Large intestine (tissue), 3 donors: ENCODE data around the gene FAM171A2. TPM values are rescaled to one million over a fixed set of nuclear protein-coding genes. Genes with fewer than 3 reads are reported as not detected.
A peak's percentile ranks its signal among the peaks of the same experiment; 100 is the strongest.

Experiments
- DNase-seq, 2 donors: peaks; one replicate each; pipeline versions ENCODE4 v3.0.0 to v3.0.0-alpha.2; 2013
- H3K27ac ChIP-seq: one replicate; pipeline ENCODE4 v1.5.1; 2013; ENCODE audit warnings: low read length
- H3K27me3 ChIP-seq: 2 replicates; pipeline ENCODE4 v1.6.1; 2013; ENCODE audit warnings: low read length; ENCODE audit not compliant: control insufficient read depth, insufficient read depth
- H3K36me3 ChIP-seq: 2 replicates; pipeline ENCODE4 v1.6.1; 2013; ENCODE audit warnings: low read length; ENCODE audit not compliant: control insufficient read depth, insufficient read depth
- H3K4me1 ChIP-seq: one replicate; pipeline ENCODE4 v1.6.1; 2013; ENCODE audit warnings: low read length; ENCODE audit not compliant: control insufficient read depth, insufficient read depth
- H3K4me3 ChIP-seq: one replicate; pipeline ENCODE4 v1.5.1; 2013; ENCODE audit warnings: low read length
- H3K9me3 ChIP-seq: one replicate; pipeline ENCODE4 v1.6.1; 2013; ENCODE audit warnings: mild to moderate bottlenecking, low read depth, low read length, moderate library complexity; ENCODE audit not compliant: control insufficient read depth
- WGBS: methylation state at CpG from one replicate; pipeline ENCODE4 v1.1.5; 2013; ENCODE audit warnings: low lambda C conversion rate; ENCODE audit not compliant: insufficient coverage; 5-methylcytosine and 5-hydroxymethylcytosine counted together
- polyA plus RNA-seq: library from polyadenylated mRNA; unstranded; fragments of 120-200 nt; gene quantifications from one replicate; pipeline ENCODE4 v1.2.1, GENCODE V29; 2013

FAM171A2 gene
- polyA plus RNA-seq, 1 donor = 6.5 TPM

- H3K27me3 ChIP-seq = peaks cover 20% of the 10 kb centered on the region
- H3K36me3 ChIP-seq = no peaks in the 10 kb centered on the region
- WGBS = no CpG with 5 or more reads among the region's 5 CpGs
- DNase-seq = no peak
- H3K4me1 ChIP-seq = peaks cover 10% of the 10 kb centered on the region
- H3K27ac ChIP-seq = no peak overlapping the region
- H3K4me3 ChIP-seq = no peak overlapping the region
- no peaks in the 10 kb centered on the region for H3K9me3 ChIP-seq
Observed at GRCh38 chr17:44360826-44361225, 2.8 kb downstream of the FAM171A2 start.

- peaks cover 3% of the 10 kb centered on the region for H3K36me3 ChIP-seq
- no peak for DNase-seq
- H3K4me1 ChIP-seq = peaks cover 10% of the 10 kb centered on the region
- H3K4me3 ChIP-seq = no peak overlapping the region
- H3K27me3 ChIP-seq = peaks cover 20% of the 10 kb centered on the region
- H3K9me3 ChIP-seq = no peaks in the 10 kb centered on the region
- no peak overlapping the region for H3K27ac ChIP-seq
- no CpG with 5 or more reads among the region's 6 CpGs for WGBS
Observed at GRCh38 chr17:44360144-44360533, 3.5 kb downstream of the FAM171A2 start.

DNA sequence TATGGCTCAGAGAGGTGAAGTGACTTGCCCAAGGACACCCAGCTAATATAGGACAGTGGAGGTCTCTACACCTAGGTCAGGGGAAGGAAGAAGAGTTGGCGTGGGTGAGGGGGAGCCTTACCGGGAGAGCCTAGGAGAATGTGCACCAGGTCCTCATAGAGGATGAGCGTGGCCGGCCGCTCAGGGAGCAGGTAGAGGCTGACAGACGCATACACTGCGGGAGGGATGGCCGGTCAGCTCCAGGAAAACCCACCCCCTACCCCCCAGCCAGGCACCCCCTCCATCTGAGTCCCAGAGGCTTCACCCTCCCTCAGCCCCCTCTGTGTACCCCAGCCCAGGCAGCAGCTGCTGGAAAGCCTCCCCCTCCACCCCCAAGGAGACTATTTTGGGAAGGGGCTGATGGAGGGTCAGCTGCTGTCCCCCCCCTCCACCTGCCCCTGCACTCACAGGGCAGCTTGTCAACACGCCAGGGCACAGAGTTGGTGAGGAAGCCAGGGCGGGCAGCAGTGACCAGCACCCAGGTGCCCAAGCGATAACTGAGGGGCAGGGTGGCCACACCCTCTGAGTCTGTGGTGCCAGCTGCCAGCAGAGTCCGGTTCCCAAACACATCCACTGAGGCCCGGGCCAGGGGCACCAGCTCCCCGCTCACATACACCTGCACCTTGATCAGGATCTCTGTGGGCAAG is 4.1 kb downstream of the FAM171A2 start:
- Histone ChIP-seq H3K36me3 (peaks cover 3% of the 10 kb centered on the region), H3K27me3 (peaks cover 16% of the 10 kb centered on the region), H3K4me1 (peaks cover 10% of the 10 kb centered on the region), H3K27ac (no peak overlapping the region), H3K4me3 (no peak overlapping the region), H3K9me3 (no peaks in the 10 kb centered on the region)
- DNase-seq = no peak
- no CpG with 5 or more reads among the region's 14 CpGs for WGBS

DNA sequence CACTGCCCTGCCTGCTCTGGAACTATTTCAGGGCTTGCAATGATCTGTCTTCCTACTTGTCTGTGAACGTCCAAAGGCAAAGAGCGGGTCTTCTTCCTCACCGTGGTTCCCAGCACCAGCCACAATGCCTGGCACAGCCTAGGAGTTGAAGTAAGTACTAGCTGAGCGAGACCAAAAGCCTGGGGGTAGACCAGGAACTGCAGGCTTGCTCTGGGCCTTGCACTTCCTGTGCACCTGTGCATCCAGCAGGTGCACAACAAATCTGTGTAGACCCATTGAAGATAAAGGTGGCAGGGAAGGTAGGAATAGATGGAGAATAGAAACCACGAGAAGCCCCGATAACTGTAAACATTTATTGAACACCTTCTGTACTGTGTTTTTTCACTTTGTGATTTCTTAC is 4.6 kb downstream of the FAM171A2 start:
- Histone ChIP-seq H3K36me3 (peaks cover 3% of the 10 kb centered on the region), H3K27me3 (peaks cover 15% of the 10 kb centered on the region), H3K4me3 (no peak overlapping the region), H3K9me3 (no peaks in the 10 kb centered on the region), H3K27ac (no peak overlapping the region), H3K4me1 (peaks cover 10% of the 10 kb centered on the region)
- no peak for DNase-seq
- WGBS = 80% methylated on average over 2 of the region's 6 CpGs

GRCh38 chr17:44358066-44358465 is 5.6 kb downstream of the FAM171A2 start:
- Histone ChIP-seq H3K27me3 (peaks cover 10% of the 10 kb centered on the region), H3K36me3 (peaks cover 3% of the 10 kb centered on the region), H3K9me3 (no peaks in the 10 kb centered on the region), H3K27ac (no peak overlapping the region), H3K4me1 (peaks cover 10% of the 10 kb centered on the region), H3K4me3 (no peak overlapping the region)
- no peak for DNase-seq
- 73% methylated on average over 3 of the region's 9 CpGs for WGBS

GRCh38 chr17:44356241-44356640 is 7.4 kb downstream of the FAM171A2 start:
- WGBS = no CpG with 5 or more reads among the region's 11 CpGs
- H3K27me3 ChIP-seq = no peaks in the 10 kb centered on the region
- no peak overlapping the region for H3K27ac ChIP-seq
- DNase-seq = no peak
- H3K4me3 ChIP-seq = no peak overlapping the region
- no peaks in the 10 kb centered on the region for H3K9me3 ChIP-seq
- peaks cover 20% of the 10 kb centered on the region for H3K36me3 ChIP-seq
- H3K4me1 ChIP-seq = peaks cover 8% of the 10 kb centered on the region

- Histone ChIP-seq H3K4me3 (no peak overlapping the region), H3K27me3 (no peaks in the 10 kb centered on the region), H3K4me1 (peaks cover 2% of the 10 kb centered on the region), H3K27ac (no peak overlapping the region), H3K9me3 (no peaks in the 10 kb centered on the region), H3K36me3 (peaks cover 26% of the 10 kb centered on the region)
- no CpG with 5 or more reads among the region's 17 CpGs for WGBS
- DNase-seq = no peak
Observed at GRCh38 chr17:44355642-44356099, 8.0 kb downstream of the FAM171A2 start.

DNA sequence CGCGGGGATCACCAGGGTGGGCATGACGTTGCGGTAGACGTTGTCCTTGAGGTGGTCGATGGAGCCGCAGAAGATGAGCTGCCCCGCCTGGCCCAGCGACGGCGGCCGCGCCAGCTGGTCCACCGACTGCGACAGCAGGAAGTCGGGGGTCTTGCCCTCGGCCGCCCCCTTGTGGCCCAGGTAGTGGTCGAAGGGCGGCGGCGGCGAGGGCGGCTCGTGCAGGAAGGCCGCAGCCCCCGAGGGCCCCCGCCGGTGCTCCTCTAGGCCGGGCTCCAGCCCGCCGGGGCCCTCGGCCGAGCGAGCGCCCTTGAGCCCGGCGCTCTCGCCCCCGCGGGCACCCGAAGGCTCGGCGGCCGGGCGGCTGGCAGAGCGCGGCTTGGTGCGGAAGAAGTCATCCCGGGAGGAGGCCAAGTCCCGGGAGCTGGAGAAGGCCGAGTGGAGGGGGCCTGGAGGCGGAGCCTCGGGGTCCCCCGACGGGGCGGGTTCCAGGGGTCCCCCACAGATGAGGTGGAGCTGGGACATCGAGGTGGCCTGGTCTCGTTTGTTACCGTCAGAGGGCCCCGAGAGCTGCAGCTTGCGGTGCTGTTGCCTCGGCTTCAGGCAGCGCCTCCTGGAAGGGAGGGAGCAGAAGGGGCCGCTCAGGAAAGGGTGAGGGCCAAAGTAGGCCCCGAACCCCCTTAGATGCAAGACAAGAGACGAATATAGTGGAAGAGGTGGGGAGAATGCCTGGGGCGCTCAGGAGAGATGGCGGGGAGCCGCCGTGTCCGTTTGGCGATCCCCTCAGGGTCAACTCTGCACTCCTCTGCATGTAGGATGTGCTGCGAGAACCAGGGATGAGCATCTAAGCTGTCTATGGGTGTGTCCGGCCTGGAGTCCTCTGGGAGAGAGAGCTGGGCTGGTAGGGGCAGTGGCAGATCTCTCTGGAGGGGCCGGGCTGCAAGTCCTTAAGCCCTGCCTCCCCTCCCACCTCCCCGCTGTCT is 8.8 kb downstream of the FAM171A2 start:
- Histone ChIP-seq H3K4me3 (no peak overlapping the region), H3K4me1 (no peaks in the 10 kb centered on the region), H3K27me3 (no peaks in the 10 kb centered on the region), H3K36me3 (peaks cover 32% of the 10 kb centered on the region), H3K9me3 (no peaks in the 10 kb centered on the region), H3K27ac (no peak overlapping the region)
- WGBS = no CpG with 5 or more reads among the region's 77 CpGs
- peak in 1 of 2 donors; percentile 55 for DNase-seq

- peak in 1 of 2 donors; percentile 51 for DNase-seq
- no peak overlapping the region for H3K27ac ChIP-seq
Observed at GRCh38 chr17:44353672-44354331, 9.9 kb downstream of the FAM171A2 start.

More at GRCh38 chr17:44353672-44354331, 9.9 kb downstream of the FAM171A2 start:
- H3K4me3 ChIP-seq = peak overlapping the region; percentile 10
- H3K27me3 ChIP-seq = no peaks in the 10 kb centered on the region
- peaks cover 43% of the 10 kb centered on the region for H3K36me3 ChIP-seq
- no CpG with 5 or more reads among the region's 98 CpGs for WGBS
- no peaks in the 10 kb centered on the region for H3K9me3 ChIP-seq
- H3K4me1 ChIP-seq = no peaks in the 10 kb centered on the region
